Testis (tissue), 3 donors: ENCODE measurements around the gene IRF2. TPM values are rescaled to one million over a fixed set of nuclear protein-coding genes. Genes with fewer than 3 reads are reported as not detected.

Experiments used
- DNase-seq: peaks from one replicate; pipeline ENCODE4 v3.0.0-alpha.2; 2019
- H3K27ac ChIP-seq, 2 donors: fragments of 200-600 bp; sonication (generic); one replicate each; pipeline ENCODE4 v1.5.1; 2019
- H3K27me3 ChIP-seq: fragments of 200-600 bp; sonication (generic); one replicate; pipeline ENCODE4 v1.5.1; 2019
- H3K36me3 ChIP-seq: fragments of 200-600 bp; sonication (generic); one replicate; pipeline ENCODE4 v1.5.1; 2017; ENCODE audit warnings: low read depth; ENCODE audit errors: missing control alignments
- H3K4me1 ChIP-seq: fragments of 200-600 bp; sonication (generic); one replicate; pipeline ENCODE4 v1.5.1; 2019
- H3K4me3 ChIP-seq, 2 donors: fragments of 200-600 bp; sonication (generic); one replicate each; pipeline ENCODE4 v1.5.1; 2017 to 2019
- H3K9me3 ChIP-seq: fragments of 200-600 bp; sonication (generic); one replicate; pipeline ENCODE4 v1.5.1; 2017
- POLR2A ChIP-seq: fragments of 450-650 bp; IDR thresholded peaks from one replicate; pipeline ENCODE4 v1.6.1; 2017; ENCODE audit warnings: antibody characterized with exemption, mild to moderate bottlenecking, moderate library complexity
- WGBS, 2 donors: methylation state at CpG; one replicate each; pipeline ENCODE4 v1.1.5; 2018; 5-methylcytosine and 5-hydroxymethylcytosine counted together
- intact Hi-C: fragments of 100-400 bp; cut with DNase I; formaldehyde crosslinking; loops from one replicate; pipeline ENCODE4 v1.15.1; 2023; ENCODE audit warnings: low total_unique reads
- polyA plus RNA-seq: library from polyadenylated mRNA; stranded (reverse); fragments of 350-450 nt; fragmentation: Illumina TruSeq; extraction: RNeasy Lipid Tissue Mini Kit (QIAGEN cat#74804); gene quantifications from one replicate; pipeline ENCODE4 v1.2.3, GENCODE V29; 2014; ENCODE audit warnings: low read depth, low replicate concordance; ENCODE audit not compliant: insufficient read depth
- total RNA-seq, 2 donors: library from RNA; depleted of rRNA; stranded (reverse); fragments of >200 nt; gene quantifications; one replicate each; pipeline ENCODE4 v1.2.3, GENCODE V29; 2016
- TF ChIP-seq, protein P1 (sequence below), 3 experiments: fragments of 450-650 bp in 2 of 3; fragments of 200-600 bp in 1 of 3; sonication (generic) in 1 of 3; IDR thresholded peaks; one replicate each; pipeline ENCODE4 v1.5.1; 2016 to 2019; ENCODE audit warnings: antibody characterized with exemption in 3 of 3, mild to moderate bottlenecking in 2 of 3, moderate library complexity in 1 of 3

Gene IRF2
- total and polyA plus RNA-seq, 3 donors from 2014 or later = 13.0 to 22.3 (median 16.1) TPM

DNA sequence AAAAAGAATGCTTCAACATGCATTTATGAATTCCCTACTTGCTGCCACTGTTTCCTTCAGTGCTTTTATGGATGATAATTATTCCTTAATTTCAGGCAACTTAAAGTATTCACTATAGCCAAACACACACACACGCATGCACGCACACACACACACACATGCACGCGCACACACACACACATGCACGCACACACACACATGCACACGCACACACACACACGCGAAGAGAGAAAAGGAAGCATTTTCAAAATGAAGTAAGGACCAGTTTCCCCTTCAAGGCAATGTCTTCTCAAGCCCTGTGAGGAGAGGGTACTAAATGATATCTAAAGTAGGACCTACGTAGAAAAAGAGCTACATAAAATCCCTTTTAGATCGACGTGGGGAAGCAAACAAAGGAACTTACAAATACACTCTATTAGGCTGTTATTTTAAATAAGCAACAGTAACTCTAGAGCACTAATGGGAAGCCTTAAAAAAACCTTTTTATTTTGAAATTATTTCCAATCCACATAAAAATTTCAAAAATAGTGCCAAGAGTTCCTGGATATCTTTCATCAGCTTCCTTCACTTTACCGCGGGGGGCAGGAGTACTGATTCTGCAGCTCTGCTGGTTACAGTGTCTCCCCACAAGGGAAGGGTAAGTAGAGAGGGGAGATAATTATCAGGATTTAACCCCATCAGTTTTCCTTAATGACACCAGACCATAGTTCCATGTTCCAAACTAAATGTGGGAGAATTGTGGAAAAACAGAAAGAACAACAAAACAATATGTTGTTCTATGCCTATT is 13.7 kb downstream of the IRF2 start:
- TF ChIP-seq, protein P1, sequence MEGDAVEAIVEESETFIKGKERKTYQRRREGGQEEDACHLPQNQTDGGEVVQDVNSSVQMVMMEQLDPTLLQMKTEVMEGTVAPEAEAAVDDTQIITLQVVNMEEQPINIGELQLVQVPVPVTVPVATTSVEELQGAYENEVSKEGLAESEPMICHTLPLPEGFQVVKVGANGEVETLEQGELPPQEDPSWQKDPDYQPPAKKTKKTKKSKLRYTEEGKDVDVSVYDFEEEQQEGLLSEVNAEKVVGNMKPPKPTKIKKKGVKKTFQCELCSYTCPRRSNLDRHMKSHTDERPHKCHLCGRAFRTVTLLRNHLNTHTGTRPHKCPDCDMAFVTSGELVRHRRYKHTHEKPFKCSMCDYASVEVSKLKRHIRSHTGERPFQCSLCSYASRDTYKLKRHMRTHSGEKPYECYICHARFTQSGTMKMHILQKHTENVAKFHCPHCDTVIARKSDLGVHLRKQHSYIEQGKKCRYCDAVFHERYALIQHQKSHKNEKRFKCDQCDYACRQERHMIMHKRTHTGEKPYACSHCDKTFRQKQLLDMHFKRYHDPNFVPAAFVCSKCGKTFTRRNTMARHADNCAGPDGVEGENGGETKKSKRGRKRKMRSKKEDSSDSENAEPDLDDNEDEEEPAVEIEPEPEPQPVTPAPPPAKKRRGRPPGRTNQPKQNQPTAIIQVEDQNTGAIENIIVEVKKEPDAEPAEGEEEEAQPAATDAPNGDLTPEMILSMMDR (IDR thresholded peaks at IDR 0.05) = no peak
- no peak for TF ChIP-seq POLR2A
- Histone ChIP-seq H3K36me3 (no peaks in the 10 kb centered on the region), H3K9me3 (no peaks in the 10 kb centered on the region), H3K4me1 (peaks cover 5% of the 10 kb centered on the region), H3K4me3 (no peak overlapping the region), H3K27me3 (no peaks in the 10 kb centered on the region), H3K27ac (no peak overlapping the region)
- intact Hi-C loops = no loop called here
- 61 to 65% methylated on average over 13 of the region's 13 CpGs for WGBS, 2 donors
- DNase-seq = no peak

DNA sequence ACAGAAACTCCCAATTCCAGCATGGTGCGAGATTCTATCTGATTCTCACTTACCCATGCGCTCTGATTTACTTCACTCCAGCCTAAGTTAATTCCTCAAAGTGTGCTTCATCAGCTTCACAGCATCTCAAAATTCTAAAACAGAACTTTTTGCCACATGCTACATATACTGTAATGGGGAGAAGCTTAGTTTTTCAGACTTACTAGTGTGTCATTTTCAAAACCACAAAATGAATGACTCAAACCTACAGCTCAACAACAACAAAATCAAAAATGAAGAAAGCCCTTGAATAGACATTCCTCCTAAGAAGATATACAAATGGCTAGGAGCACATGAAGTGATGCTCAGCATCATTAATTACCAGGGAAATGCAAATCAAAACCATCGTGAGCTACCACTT is 14.9 kb downstream of the IRF2 start:
- 90 to 92% methylated on average over 3 of the region's 3 CpGs for WGBS, 2 donors
- Histone ChIP-seq H3K27ac (no peak overlapping the region), H3K27me3 (no peaks in the 10 kb centered on the region), H3K9me3 (no peaks in the 10 kb centered on the region), H3K36me3 (no peaks in the 10 kb centered on the region), H3K4me3 (no peak overlapping the region), H3K4me1 (peaks cover 5% of the 10 kb centered on the region)
- no peak for DNase-seq
- TF ChIP-seq, protein P1 (IDR thresholded peaks at IDR 0.05) = no peak
- TF ChIP-seq POLR2A = no peak
- intact Hi-C loops = no loop called here

DNA sequence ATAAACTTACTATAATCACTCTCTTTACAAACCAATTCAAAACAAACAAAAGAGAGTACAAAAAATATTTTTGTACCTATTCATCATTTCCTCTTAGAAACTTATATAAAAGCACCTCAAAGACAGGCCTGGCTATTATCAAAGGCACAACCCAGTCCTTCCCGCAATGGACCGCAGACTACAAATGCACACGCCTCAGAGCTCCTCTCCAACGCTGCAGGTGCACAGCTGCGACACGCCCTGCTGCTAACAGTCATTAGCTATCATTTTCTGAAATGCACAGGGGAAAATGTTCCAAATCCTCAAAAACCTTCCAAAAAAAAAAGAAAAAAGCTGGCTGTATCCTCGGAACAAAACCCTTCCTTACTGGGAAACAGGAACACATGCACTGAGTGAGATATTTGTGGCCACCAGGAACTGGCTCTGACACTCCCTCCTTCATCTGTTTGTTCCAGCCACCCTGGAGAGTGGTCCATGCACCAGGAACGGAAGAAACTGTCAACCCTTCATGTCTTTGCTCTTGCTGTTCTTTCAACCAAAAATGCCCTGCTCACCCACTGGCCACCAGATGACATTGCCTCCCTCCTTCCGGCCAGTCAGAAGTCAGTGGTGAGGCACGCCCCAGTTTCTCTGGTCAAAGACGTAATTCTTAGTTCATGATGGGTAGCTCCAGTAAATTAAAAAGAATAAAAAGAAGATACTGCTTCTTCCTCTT is 16.7 kb downstream of the IRF2 start:
- H3K4me3 ChIP-seq = no peak overlapping the region
- 51 to 60% methylated on average over 10 to 11 of the region's 11 CpGs for WGBS, 2 donors
- peaks cover 18% of the 10 kb centered on the region for H3K4me1 ChIP-seq

DNA sequence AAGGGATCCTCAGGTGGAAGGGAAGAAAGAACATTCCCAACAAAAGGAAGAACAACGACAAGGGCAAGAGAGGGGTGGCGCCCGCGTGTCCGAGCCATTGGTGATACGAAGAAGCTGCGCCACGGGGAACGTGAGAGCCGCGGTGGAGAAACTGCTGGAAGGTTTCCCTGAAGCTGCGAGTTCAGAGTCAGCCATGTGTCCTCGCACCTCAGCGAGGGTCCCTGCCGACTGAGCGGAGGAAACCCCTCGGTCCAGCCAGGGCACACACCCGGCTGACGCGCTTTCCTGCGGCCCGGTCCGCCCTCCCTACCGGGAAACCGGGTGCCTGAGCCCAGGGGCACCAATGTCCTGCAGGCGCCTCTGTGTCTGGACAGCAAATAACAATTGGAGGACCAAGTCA is 18.0 kb downstream of the IRF2 start:
- Histone ChIP-seq H3K4me3 (peak overlapping the region; percentile 19 to 29), H3K4me1 (peaks cover 25% of the 10 kb centered on the region), H3K27me3 (no peaks in the 10 kb centered on the region), H3K9me3 (no peaks in the 10 kb centered on the region), H3K36me3 (no peaks in the 10 kb centered on the region), H3K27ac (no peak overlapping the region)
- DNase-seq = no peak
- WGBS, 2 donors = 52 to 87% methylated on average over 17 to 26 of the region's 26 CpGs
- TF ChIP-seq POLR2A = no peak
- TF ChIP-seq, protein P1 (IDR thresholded peaks at IDR 0.05) = no peak
- intact Hi-C loops = no loop called here

More for the DNA sequence above, 16.7 kb downstream of the IRF2 start:
- Histone ChIP-seq H3K36me3 (no peaks in the 10 kb centered on the region), H3K27ac (no peak overlapping the region), H3K27me3 (no peaks in the 10 kb centered on the region), H3K9me3 (no peaks in the 10 kb centered on the region)
- intact Hi-C loops = no loop called here
- no peak for DNase-seq
- TF ChIP-seq, protein P1 (IDR thresholded peaks at IDR 0.05) = no peak
- TF ChIP-seq POLR2A = no peak
